HCT116 (cell line): ENCODE data around the gene TMEM116. TPM values are rescaled to one million over a fixed set of nuclear protein-coding genes. Genes with fewer than 3 reads are reported as not detected.
A peak's percentile ranks its signal among the peaks of the same experiment; 100 is the strongest.

Experiments used
- ATAC-seq: fragments of 200-7000 bp; cut with Tn5 transposase; 2 replicates; pipeline ENCODE4 v1.9.1; 2020; ENCODE audit warnings: mild to moderate bottlenecking, moderate library complexity
- BruUV-seq: library from RNA; stranded (reverse); fragments of 400-500 nt; replicated peaks from 2 replicates; lab custom pipeline; 2021; lab: Mats Ljungman, UMichigan
- CTCF ChIA-PET: fragments of 300-600 bp; sonication (Branson Sonifier 250); formaldehyde crosslinking; loops from one replicate; lab custom pipeline; 2021; ENCODE audit warnings: antibody characterized with exemption; lab: Charles Lee
- POLR2A ChIA-PET: fragments of 300-600, 350-600 bp; sonication (Branson Sonifier 250); formaldehyde crosslinking; loops from one replicate; lab custom pipeline; 2021; ENCODE audit warnings: antibody characterized with exemption; lab: Charles Lee
- RAD21 ChIA-PET, 2 experiments: fragments of 300-600 bp; sonication (Branson Sonifier 250); formaldehyde crosslinking; loops; one replicate each; lab custom pipeline; 2023; ENCODE audit warnings: low total read pairs in 2 of 2; ENCODE audit not compliant: uncharacterized antibody in 2 of 2, unreplicated experiment in 2 of 2, low non-redundant PET in 1 of 2; lab: Charles Lee
- DNase-seq: peaks from one replicate; pipeline ENCODE4 v3.0.0-alpha.2; 2010; ENCODE audit warnings: low read depth, low spot score
- H2AFZ ChIP-seq: fragments of 200-600 bp; shearing (Covaris generic), sonication (generic); 2 replicates; pipeline ENCODE4 v1.6.1; 2017; ENCODE audit warnings: low read depth, mixed run types, mixed read lengths, antibody characterized with exemption, low read length; ENCODE audit not compliant: poor library complexity, severe bottlenecking
- H3K27ac ChIP-seq: 2 replicates; pipeline ENCODE4 v1.5.1; 2012; ENCODE audit warnings: low read depth, low read length
- H3K27me3 ChIP-seq: fragments of 200-600 bp; sonication (generic); 2 replicates; pipeline ENCODE4 v1.6.1; 2016; ENCODE audit warnings: mixed run types, low read length, mixed read lengths; ENCODE audit not compliant: insufficient read depth
- H3K36me3 ChIP-seq, 2 experiments: fragments of 200-500 bp in 1 of 2; fragments of 200-600 bp in 1 of 2; sonication (Bioruptor generic) in 1 of 2; sonication (generic) in 1 of 2; 2 replicates each; pipeline versions ENCODE4 v1.5.1 to v1.6.1; 2014 to 2016; ENCODE audit warnings: low read length in 2 of 2, inconsistent platforms in 1 of 2, mixed read lengths in 1 of 2, mixed run types in 1 of 2; ENCODE audit not compliant: insufficient read depth in 2 of 2, control insufficient read depth in 1 of 2
- H3K4me1 ChIP-seq, 2 experiments: fragments of 200-600 bp in 1 of 2; sonication (generic) in 1 of 2; 2 replicates each; pipeline versions ENCODE4 v1.5.1 to v1.6.1; 2012 to 2017; ENCODE audit warnings: low read length in 2 of 2, inconsistent platforms in 1 of 2, mild to moderate bottlenecking in 1 of 2, mixed read lengths in 1 of 2, mixed run types in 1 of 2, moderate library complexity in 1 of 2; ENCODE audit not compliant: insufficient read depth in 2 of 2, control insufficient read depth in 1 of 2
- H3K4me2 ChIP-seq: fragments of 200-600 bp; sonication (generic); 2 replicates; pipeline ENCODE4 v1.6.1; 2017; ENCODE audit warnings: mixed run types, low read length, mixed read lengths
- H3K4me3 ChIP-seq, 2 experiments: fragments of 200-600 bp in 1 of 2; sonication (generic) in 1 of 2; replicated peaks in 1 of 2; 2 replicates each; pipeline ENCODE4 v1.5.1; 2011 to 2016; ENCODE audit warnings: low read length in 2 of 2, control low read depth in 1 of 2, low read depth in 1 of 2, mild to moderate bottlenecking in 1 of 2, mixed read lengths in 1 of 2, mixed run types in 1 of 2
- H3K79me2 ChIP-seq: fragments of 200-600 bp; sonication (generic); 2 replicates; pipeline ENCODE4 v1.6.1; 2017; ENCODE audit warnings: mild to moderate bottlenecking, mixed run types, low read length, moderate library complexity, mixed read lengths; ENCODE audit not compliant: insufficient read depth
- H3K9ac ChIP-seq: fragments of 200-600 bp; sonication (generic); 2 replicates; pipeline ENCODE4 v1.6.1; 2016; ENCODE audit warnings: low read length, mixed read lengths
- H3K9me2 ChIP-seq: fragments of 200-600 bp; sonication (generic), shearing (Covaris generic); 2 replicates; pipeline ENCODE4 v1.6.1; 2017; ENCODE audit warnings: mixed run types, mild to moderate bottlenecking, moderate library complexity; ENCODE audit not compliant: insufficient read depth
- H3K9me3 ChIP-seq, 2 experiments: fragments of 200-500 bp in 1 of 2; fragments of 200-600 bp in 1 of 2; sonication (Bioruptor generic) in 1 of 2; sonication (generic) in 1 of 2; 2 replicates each; pipeline ENCODE4 v1.6.1; 2014 to 2017; ENCODE audit warnings: low read length in 2 of 2, mixed read lengths in 2 of 2, inconsistent platforms in 1 of 2, low read depth in 1 of 2, mild to moderate bottlenecking in 1 of 2, mixed run types in 1 of 2, moderate library complexity in 1 of 2; ENCODE audit not compliant: control insufficient read depth in 1 of 2, insufficient read depth in 1 of 2
- H4K20me1 ChIP-seq: fragments of 200-600 bp; sonication (generic), shearing (Covaris generic); 2 replicates; pipeline ENCODE4 v1.6.1; 2017; ENCODE audit warnings: mixed run types, mild to moderate bottlenecking, moderate library complexity; ENCODE audit not compliant: insufficient read depth
- CBX3 ChIP-seq: IDR thresholded peaks from 2 replicates; pipeline ENCODE4 v1.6.1; 2012; ENCODE audit warnings: low read depth
- EZH2 ChIP-seq: fragments of 200-600 bp; sonication (generic); IDR thresholded peaks from 2 replicates; pipeline ENCODE4 v1.6.1; 2017; ENCODE audit warnings: antibody characterized with exemption, mixed run types
- FOSL1 ChIP-seq: IDR thresholded peaks from 2 replicates; pipeline ENCODE4 v1.6.1; 2012; ENCODE audit warnings: low read depth
- POLR2A ChIP-seq: IDR thresholded peaks from 2 replicates; pipeline ENCODE4 v1.7.0; 2011; ENCODE audit warnings: borderline replicate concordance; ENCODE audit not compliant: insufficient read depth, insufficient read length; ENCODE audit errors: extremely low read depth
- RAD21 ChIP-seq: IDR thresholded peaks from 2 replicates; pipeline ENCODE4 v1.6.1; 2012; ENCODE audit warnings: low read depth, mild to moderate bottlenecking
- SP1 ChIP-seq: IDR thresholded peaks from 2 replicates; pipeline ENCODE4 v1.6.1; 2012; ENCODE audit warnings: low read depth
- YY1 ChIP-seq: IDR thresholded peaks from 2 replicates; pipeline ENCODE4 v1.6.1; 2011; ENCODE audit warnings: low read length, low read depth, moderate library complexity, mild to moderate bottlenecking; ENCODE audit not compliant: insufficient replicate concordance; ENCODE audit errors: extremely low read depth
- intact Hi-C: fragments of 100-400 bp; cut with micrococcal nuclease; formaldehyde crosslinking; loops from 2 replicates; pipeline ENCODE4 v1.10.0; 2022
- total RNA-seq: library from RNA; stranded (reverse); gene quantifications from one replicate; pipeline ENCODE4 v1.2.1, GENCODE V29; 2021; ENCODE audit not compliant: unreplicated experiment
- TF ChIP-seq, protein P1 (sequence below), 3 experiments: fragments of 200-600 bp in 1 of 3; sonication (generic) in 1 of 3; IDR thresholded peaks in 2 of 3; conservative IDR thresholded peaks in 1 of 3; 2 replicates each; pipeline ENCODE4 v1.5.1; 2012 to 2017; ENCODE audit warnings: low read depth in 2 of 3, low read length in 2 of 3, antibody characterized with exemption in 1 of 3, borderline replicate concordance in 1 of 3, control low read depth in 1 of 3, mild to moderate bottlenecking in 1 of 3, mixed read lengths in 1 of 3, mixed run types in 1 of 3, moderate library complexity in 1 of 3; ENCODE audit not compliant: insufficient read depth in 1 of 3

TMEM116 gene
- total RNA-seq, 1 experiment from 2014 or later = 6.8 TPM

DNA sequence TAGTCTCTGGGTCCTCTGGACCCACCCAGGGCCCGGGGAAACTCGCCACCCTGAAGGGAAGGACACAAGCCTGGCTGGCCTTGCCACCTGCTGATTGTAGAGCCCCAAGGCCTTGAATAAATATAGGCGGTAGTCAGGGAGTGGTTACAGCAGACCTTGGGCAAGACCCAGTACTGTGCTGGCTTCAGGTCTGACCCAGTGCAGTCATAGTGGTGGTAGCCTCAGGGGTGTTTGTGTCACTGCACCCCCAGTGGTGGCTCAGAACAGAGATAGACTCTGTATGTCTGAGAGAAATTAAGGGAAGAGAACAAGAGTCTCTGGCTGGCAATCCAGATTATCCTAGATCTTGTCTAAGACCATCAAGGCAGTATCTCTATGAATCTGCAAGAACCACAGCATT is 107.5 kb downstream of the TMEM116 start:
- Histone ChIP-seq H3K79me2 (no peaks in the 10 kb centered on the region), H3K9me3 (0 out of 4 replicates have a peak, but pooled peaks cover 0 to 5% of the 10 kb centered on the region in 2 experiments), H2AFZ (no peak overlapping the region), H3K9me2 (no peaks in the 10 kb centered on the region), H3K9ac (no peak overlapping the region)
- intact Hi-C loops = no loop called here
- POLR2A ChIA-PET = no interaction called here
- BruUV-seq = no TSS peak
- RAD21 ChIA-PET = no interaction called here
- ATAC-seq = 0 out of 2 replicates have a peak, but pooled peaks have one; percentile 38
- TF ChIP-seq FOSL1 (no peak), RAD21 (no peak), SP1 (no peak), YY1 (no peak), EZH2 (no peak), CBX3 (no peak), POLR2A (no peak)
- TF ChIP-seq, protein P1, sequence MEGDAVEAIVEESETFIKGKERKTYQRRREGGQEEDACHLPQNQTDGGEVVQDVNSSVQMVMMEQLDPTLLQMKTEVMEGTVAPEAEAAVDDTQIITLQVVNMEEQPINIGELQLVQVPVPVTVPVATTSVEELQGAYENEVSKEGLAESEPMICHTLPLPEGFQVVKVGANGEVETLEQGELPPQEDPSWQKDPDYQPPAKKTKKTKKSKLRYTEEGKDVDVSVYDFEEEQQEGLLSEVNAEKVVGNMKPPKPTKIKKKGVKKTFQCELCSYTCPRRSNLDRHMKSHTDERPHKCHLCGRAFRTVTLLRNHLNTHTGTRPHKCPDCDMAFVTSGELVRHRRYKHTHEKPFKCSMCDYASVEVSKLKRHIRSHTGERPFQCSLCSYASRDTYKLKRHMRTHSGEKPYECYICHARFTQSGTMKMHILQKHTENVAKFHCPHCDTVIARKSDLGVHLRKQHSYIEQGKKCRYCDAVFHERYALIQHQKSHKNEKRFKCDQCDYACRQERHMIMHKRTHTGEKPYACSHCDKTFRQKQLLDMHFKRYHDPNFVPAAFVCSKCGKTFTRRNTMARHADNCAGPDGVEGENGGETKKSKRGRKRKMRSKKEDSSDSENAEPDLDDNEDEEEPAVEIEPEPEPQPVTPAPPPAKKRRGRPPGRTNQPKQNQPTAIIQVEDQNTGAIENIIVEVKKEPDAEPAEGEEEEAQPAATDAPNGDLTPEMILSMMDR (IDR thresholded peaks at IDR 0.05 in 2 of 3, conservative IDR thresholded peaks at IDR 0.05 in 1 of 3; ENCODE audit: borderline replicate concordance in 1 of 3, insufficient read depth in 1 of 3, low read depth in 2 of 3, low read length in 2 of 3) = no peak
- TF ChIP-seq, all 23 proteins: peak for 0
- H3K27ac ChIP-seq = no peak overlapping the region
- H4K20me1 ChIP-seq = no peaks in the 10 kb centered on the region
- no peak overlapping the region for H3K4me2 ChIP-seq
- H3K27me3 ChIP-seq = no peaks in the 10 kb centered on the region
- no peak for DNase-seq
- H3K4me3 ChIP-seq = no peak overlapping the region
- H3K36me3 ChIP-seq = no peaks in the 10 kb centered on the region
- H3K4me1 ChIP-seq = no peaks in the 10 kb centered on the region
- CTCF ChIA-PET = no interaction called here
